Esophagus (tissue), 2 donors: Measurements from ENCODE around the gene ANKS1B. TPM values are rescaled to one million over a fixed set of nuclear protein-coding genes. Genes with fewer than 3 reads are reported as not detected.

ENCODE experiments used
- H3K27ac ChIP-seq, 2 donors: one replicate each; pipeline ENCODE4 v1.5.1; 2013; ENCODE audit warnings: low read depth in 2 of 2, mild to moderate bottlenecking in 2 of 2, inconsistent platforms in 1 of 2, low read length in 1 of 2, moderate library complexity in 1 of 2
- H3K27me3 ChIP-seq, 2 donors: one replicate each; pipeline ENCODE4 v1.6.1; 2013; ENCODE audit warnings: low read length in 2 of 2, control low read depth in 1 of 2, mild to moderate bottlenecking in 1 of 2; ENCODE audit not compliant: insufficient read depth in 2 of 2, control insufficient read depth in 1 of 2
- H3K36me3 ChIP-seq, 2 donors: one replicate each; pipeline ENCODE4 v1.6.1; 2013; ENCODE audit warnings: low read length in 1 of 2; ENCODE audit not compliant: control insufficient read depth in 2 of 2, insufficient read depth in 2 of 2
- H3K4me1 ChIP-seq, 2 donors: one replicate each; pipeline ENCODE4 v1.6.1; 2013; ENCODE audit warnings: low read length in 1 of 2; ENCODE audit not compliant: control insufficient read depth in 2 of 2, insufficient read depth in 2 of 2
- H3K4me3 ChIP-seq, 2 donors: one replicate each; pipeline ENCODE4 v1.5.1; 2013; ENCODE audit warnings: low read length in 2 of 2, mild to moderate bottlenecking in 2 of 2, low read depth in 1 of 2, moderate library complexity in 1 of 2
- H3K9me3 ChIP-seq, 2 donors: one replicate each; pipeline ENCODE4 v1.6.1; 2013; ENCODE audit warnings: mild to moderate bottlenecking in 2 of 2, low read depth in 1 of 2, low read length in 1 of 2, moderate library complexity in 1 of 2; ENCODE audit not compliant: control insufficient read depth in 2 of 2, insufficient read depth in 1 of 2
- WGBS, 2 donors: extraction: QIAGEN DNeasy Blood & Tissue Kit; methylation state at CpG; one replicate each; pipeline ENCODE4 v1.1.7; 2013; 5-methylcytosine and 5-hydroxymethylcytosine counted together
- polyA plus RNA-seq, 2 donors: library from polyadenylated mRNA; stranded (reverse); fragments of 200-250 nt; gene quantifications; one replicate each; pipeline ENCODE4 v1.2.3, GENCODE V29; 2013
- donor health status: healthy with polysubstance abuse.
- donor health status: Bipolar disorder and iron deficiency.

Gene ANKS1B
- polyA plus RNA-seq, 2 donors: 0.85 to 1.0 TPM

- no peak overlapping the region for H3K27ac ChIP-seq
- H3K9me3 ChIP-seq: no peaks in the 10 kb centered on the region
- no peaks in the 10 kb centered on the region for H3K4me1 ChIP-seq
- no peaks in the 10 kb centered on the region for H3K27me3 ChIP-seq
- 41 to 43% methylated on average over 6 of the region's 6 CpGs for WGBS, 2 donors
- peaks cover 0 to 4% of the 10 kb centered on the region in 2 donors for H3K36me3 ChIP-seq
- no peak overlapping the region for H3K4me3 ChIP-seq
Observed at GRCh38 chr12:98698603-98699463, 1285.9 kb downstream of the ANKS1B start.

DNA sequence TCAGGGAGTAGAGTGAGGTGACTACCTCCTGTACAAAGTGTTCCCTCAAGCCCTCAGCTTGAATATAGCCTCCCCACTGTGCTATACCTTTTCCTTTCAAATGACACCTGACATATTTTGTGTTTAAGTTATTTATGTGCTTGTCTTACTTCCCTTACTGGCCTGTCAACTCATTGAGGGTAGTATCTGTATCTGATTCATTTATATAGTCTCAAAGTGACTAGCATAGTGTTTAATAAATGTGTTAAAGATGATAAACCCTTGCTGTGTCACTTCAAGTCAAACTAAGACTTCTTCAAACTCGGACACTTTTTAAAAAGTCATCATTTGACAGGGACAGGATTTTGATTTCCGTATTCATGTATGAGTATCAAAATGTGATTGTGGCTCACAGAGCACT, 1287.5 kb downstream of the ANKS1B start:
- no peaks in the 10 kb centered on the region for H3K4me1 ChIP-seq
- no peak overlapping the region for H3K4me3 ChIP-seq
- H3K36me3 ChIP-seq: peaks cover 0 to 4% of the 10 kb centered on the region in 2 donors
- H3K9me3 ChIP-seq: no peaks in the 10 kb centered on the region
- 80 to 84% methylated on average over 2 of the region's 2 CpGs for WGBS, 2 donors
- H3K27me3 ChIP-seq: no peaks in the 10 kb centered on the region
- no peak overlapping the region for H3K27ac ChIP-seq

DNA sequence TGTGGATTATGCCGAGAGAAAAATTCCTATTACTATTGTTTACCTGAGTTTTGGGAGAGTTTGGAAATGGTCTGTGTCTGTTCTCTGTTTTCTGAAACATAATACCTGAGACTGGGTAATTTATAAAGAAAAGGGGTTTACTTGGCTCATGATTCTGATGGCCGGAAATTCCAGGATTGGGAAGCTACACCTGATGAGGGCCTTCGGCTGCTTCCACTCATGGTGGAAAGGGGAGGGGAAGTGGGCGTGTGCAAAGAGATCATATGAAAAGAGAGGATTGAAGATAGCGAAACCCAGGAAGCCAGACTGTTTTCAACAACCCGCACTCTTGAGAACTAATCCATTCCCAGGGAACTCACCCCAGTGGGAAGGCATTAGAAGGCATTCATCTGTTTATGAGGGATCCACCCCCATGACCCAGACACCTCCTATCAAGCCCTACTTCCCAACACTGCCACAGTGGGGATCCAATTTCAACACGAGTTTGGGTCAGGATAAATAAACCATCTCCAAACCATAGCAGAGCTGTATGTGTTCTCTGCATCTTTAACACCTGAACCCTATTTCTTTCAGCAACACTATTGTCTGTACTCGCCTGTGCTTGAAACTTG, 1288.6 kb downstream of the ANKS1B start:
- WGBS, 2 donors: 83 to 87% methylated on average over 8 of the region's 8 CpGs
- Histone ChIP-seq H3K27ac (no peak overlapping the region), H3K9me3 (no peaks in the 10 kb centered on the region), H3K4me1 (no peaks in the 10 kb centered on the region), H3K4me3 (no peak overlapping the region), H3K27me3 (no peaks in the 10 kb centered on the region), H3K36me3 (peaks cover 0 to 4% of the 10 kb centered on the region in 2 donors)

DNA sequence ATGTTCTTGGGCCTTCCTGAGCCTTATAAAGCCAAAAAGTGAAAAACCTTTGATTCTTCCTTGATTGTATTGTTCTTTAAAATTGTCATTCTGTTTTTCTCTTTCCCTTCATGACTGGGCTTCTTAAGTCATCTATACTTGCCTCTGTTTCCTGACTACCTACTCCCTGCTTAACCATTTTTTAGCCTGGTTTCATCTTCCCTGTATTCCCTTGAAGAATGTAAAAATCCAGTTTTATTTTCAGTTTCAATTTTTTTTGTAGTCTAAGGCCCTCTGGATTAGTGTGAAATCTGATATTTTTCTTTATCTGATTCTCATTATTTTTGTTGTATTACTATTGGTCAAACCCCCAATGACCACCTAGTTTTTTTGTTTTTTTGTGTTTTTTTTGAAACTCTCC, 1293.4 kb downstream of the ANKS1B start:
- H3K36me3 ChIP-seq: peaks cover 0 to 6% of the 10 kb centered on the region in 2 donors
- H3K27me3 ChIP-seq: no peaks in the 10 kb centered on the region
- H3K4me1 ChIP-seq: no peaks in the 10 kb centered on the region
- H3K4me3 ChIP-seq: no peak overlapping the region
- no peak overlapping the region for H3K27ac ChIP-seq
- H3K9me3 ChIP-seq: no peaks in the 10 kb centered on the region

- H3K4me1 ChIP-seq: no peaks in the 10 kb centered on the region
- H3K36me3 ChIP-seq: peaks cover 2 to 3% of the 10 kb centered on the region in 2 donors
- no peaks in the 10 kb centered on the region for H3K27me3 ChIP-seq
- H3K27ac ChIP-seq: no peak overlapping the region
- H3K9me3 ChIP-seq: no peaks in the 10 kb centered on the region
- H3K4me3 ChIP-seq: no peak overlapping the region
- WGBS, 2 donors: 82 to 90% methylated on average over 2 of the region's 2 CpGs
Observed at GRCh38 chr12:98686603-98687002, 1298.1 kb downstream of the ANKS1B start.

Other genes starting within 250 kb of the ANKS1B start
- gene BLTP3B, start 157.9 kb upstream of the ANKS1B start, polyA plus RNA-seq: 1 to 10 TPM; 2.3 to 4.2 TPM
- 10 to 100 TPM; 11.5 to 14.2 TPM for gene ACTR6, start 215.9 kb upstream of the ANKS1B start, polyA plus RNA-seq